Astrocyte of the spinal cord (primary cell): Measurements from ENCODE around the gene PALM.
"Not testable (repeated sequence)": the region's sequence is repeated elsewhere in the genome, so short reads cannot be mapped to it uniquely, and the experiment has no call there.

ENCODE experiments used
- DNase-seq: peaks from one replicate; pipeline ENCODE4 v3.0.0; 2011; ENCODE audit warnings: low read depth, low spot score
- H3K4me3 ChIP-seq: 2 replicates; pipeline ENCODE4 v1.5.1; 2011; ENCODE audit warnings: low read depth, mild to moderate bottlenecking, low read length, moderate library complexity
- in situ Hi-C: cut with HindIII; loops from 2 replicates; pipeline ENCODE4 v1.10.0; 2017; ENCODE audit warnings: low sequenced_read_pairs
- TF ChIP-seq, protein P1 (sequence below): IDR thresholded peaks from 2 replicates; pipeline ENCODE4 v1.5.1; 2012; ENCODE audit warnings: low read depth, mild to moderate bottlenecking, low read length, inconsistent platforms

PALM gene

GRCh38 chr19:663682-664117 lies 45.0 kb upstream of the PALM start:
- peak overlapping the region; percentile 39 for H3K4me3 ChIP-seq
- DNase-seq = no peak
- TF ChIP-seq, protein P1, sequence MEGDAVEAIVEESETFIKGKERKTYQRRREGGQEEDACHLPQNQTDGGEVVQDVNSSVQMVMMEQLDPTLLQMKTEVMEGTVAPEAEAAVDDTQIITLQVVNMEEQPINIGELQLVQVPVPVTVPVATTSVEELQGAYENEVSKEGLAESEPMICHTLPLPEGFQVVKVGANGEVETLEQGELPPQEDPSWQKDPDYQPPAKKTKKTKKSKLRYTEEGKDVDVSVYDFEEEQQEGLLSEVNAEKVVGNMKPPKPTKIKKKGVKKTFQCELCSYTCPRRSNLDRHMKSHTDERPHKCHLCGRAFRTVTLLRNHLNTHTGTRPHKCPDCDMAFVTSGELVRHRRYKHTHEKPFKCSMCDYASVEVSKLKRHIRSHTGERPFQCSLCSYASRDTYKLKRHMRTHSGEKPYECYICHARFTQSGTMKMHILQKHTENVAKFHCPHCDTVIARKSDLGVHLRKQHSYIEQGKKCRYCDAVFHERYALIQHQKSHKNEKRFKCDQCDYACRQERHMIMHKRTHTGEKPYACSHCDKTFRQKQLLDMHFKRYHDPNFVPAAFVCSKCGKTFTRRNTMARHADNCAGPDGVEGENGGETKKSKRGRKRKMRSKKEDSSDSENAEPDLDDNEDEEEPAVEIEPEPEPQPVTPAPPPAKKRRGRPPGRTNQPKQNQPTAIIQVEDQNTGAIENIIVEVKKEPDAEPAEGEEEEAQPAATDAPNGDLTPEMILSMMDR = no peak
- in situ Hi-C loops = no loop called here

DNA sequence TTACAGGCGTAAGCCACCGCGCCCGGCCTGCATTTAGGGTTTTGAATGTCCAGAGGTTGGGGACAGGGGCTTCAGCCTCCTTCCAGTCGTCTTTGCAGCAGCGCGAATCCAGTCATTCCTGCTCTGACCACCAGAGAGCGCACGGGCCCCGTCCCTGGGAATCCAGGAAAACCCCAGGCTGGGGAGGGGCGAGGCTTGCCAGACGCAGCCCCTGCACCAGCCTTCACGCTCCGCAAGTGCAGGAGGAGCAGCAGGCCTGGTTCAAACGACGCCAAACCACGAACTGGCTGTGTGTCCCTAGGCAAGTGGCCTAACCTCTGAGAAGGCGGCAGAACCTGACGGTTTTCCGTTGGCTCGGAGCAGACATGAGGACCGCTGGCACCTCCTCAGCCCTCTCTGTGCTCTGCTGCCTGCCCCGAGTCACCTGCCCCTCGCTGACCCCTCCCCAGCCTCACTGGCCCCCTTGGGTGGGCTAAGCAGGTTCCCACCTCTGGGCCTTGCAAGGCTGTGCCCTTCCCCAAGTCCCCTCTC lies 43.8 kb upstream of the PALM start:
- in situ Hi-C loops = no loop called here
- no peak overlapping the region for H3K4me3 ChIP-seq
- DNase-seq = peak; percentile 76
- TF ChIP-seq, protein P1 = peak; percentile 94

GRCh38 chr19:666985-667573 lies 41.7 kb upstream of the PALM start:
- DNase-seq, in situ Hi-C loops, H3K4me3 ChIP-seq: not testable (repeated sequence)

DNA sequence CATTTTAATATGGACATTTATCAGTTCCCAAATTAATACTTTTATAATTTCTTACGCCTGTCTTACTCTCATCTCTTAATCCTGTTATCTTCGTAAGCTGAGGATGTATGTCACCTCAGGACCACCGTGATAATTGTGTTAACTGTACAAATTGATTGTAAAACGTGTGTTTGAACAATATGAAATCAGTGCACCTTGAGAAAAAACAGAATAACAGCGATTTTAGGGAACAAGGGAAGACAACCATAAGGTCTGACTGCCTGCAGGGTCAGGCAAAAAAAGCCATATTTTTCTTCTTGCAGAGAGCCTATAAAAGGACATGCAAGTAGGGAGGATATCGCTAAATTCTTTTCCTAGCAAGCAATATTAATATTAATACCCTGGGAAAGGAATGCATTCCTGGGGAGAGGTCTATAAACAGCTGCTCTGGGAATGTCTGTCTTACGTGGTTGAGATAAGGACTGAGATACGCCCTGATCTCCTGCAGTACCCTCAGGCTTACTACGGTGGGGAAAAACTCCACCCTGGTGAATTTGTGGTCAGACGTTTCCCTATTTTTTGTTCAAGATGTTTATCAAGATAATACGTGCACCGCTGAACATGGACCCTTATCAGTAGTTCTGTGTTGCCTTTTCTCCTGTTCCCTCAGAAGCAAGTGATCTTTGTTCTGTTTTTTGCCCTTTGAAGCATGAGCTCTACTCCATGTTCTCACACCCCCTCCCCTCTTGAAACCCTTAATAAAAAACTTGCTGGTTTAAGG lies 39.9 kb upstream of the PALM start:
- DNase-seq, H3K4me3 ChIP-seq, in situ Hi-C loops: not testable (repeated sequence)

DNA sequence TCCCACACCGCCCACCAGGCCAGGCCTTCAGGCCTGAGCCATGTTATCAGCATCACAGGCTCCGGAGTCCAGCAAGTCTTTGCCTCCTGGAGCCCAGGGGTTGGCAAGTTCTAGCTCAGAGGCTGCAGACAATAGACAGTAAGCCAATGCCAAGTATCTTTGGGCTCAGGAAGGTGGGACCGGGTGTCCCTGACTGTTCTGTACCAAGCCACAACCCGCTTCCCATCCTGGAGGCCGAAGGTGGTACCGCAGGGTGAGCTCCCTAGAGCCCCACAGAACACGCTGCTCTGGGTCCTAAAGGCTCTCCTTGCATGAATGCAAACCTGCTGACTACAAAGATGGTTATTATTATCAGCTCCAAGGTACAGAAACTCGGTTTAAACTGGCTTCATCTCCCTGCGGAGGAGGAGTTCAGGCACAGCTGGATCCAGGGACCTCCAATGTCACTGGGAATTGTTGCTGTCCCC lies 38.1 kb upstream of the PALM start:
- in situ Hi-C loops = no loop called here
- no peak overlapping the region for H3K4me3 ChIP-seq
- DNase-seq = no peak
- TF ChIP-seq, protein P1 = no peak

- DNase-seq = no peak
- H3K4me3 ChIP-seq = no peak overlapping the region
- in situ Hi-C loops = no loop called here
- TF ChIP-seq, protein P1 = no peak
Measured at GRCh38 chr19:674282-675151, 34.2 kb upstream of the PALM start.

- H3K4me3 ChIP-seq = peak overlapping the region; percentile 30
- in situ Hi-C loops = no loop called here
- TF ChIP-seq, protein P1 = no peak
Measured at GRCh38 chr19:676007-676338, 32.8 kb upstream of the PALM start.

More at GRCh38 chr19:676007-676338, 32.8 kb upstream of the PALM start:
- DNase-seq = no peak
